ENCODE data around the gene FOXO1. TPM values are rescaled to one million over a fixed set of nuclear protein-coding genes. Genes with fewer than 3 reads are reported as not detected.
A peak's percentile ranks its signal among the peaks of the same experiment; 100 is the strongest.

Gene FOXO1
- total and polyA plus RNA-seq, 2 of the 13 experiments (the other 11 are each of a cell fraction or from before 2014, with no cell fraction given), result 8.1 to 13.1 TPM

DNA sequence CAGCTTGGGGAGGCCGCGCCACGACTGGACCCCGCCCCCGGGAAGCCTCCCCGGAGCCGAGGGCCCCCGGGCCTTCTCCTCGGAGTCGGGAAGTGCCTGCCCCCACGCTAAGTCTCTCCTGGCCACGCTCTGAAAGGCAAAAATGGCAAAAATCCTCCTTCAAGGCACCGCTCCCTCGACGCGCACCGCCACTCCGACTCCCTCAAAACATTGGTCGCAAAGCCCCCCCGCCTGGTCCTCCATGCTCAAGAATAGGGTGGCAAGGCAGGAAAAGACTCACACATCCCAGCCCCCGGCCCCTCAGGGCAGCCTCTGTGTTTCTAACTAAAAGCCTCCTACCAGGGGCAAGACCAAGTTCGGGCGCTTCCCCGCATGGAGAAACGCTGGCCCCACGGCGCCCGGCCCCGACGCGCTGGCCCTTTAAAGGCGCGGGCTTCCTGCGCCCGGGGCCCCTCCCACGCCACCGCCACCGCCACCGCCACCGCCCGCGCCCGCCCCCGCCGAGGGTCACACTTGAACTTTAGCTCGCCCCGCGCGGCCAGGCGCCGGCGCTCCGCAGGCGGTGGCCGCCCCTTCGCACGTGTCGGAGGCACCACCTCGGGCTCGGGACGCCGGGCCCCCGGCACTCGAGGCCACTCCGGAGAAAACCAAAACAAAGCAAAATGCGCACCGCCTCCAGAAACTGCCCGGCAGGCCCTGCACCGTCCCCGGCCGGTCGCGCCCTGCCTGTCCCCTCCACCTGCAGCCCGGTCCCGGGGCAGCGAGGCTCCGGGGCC is 1.9 kb downstream of the FOXO1 start (continued):
- TF ChIP-seq, protein P1, sequence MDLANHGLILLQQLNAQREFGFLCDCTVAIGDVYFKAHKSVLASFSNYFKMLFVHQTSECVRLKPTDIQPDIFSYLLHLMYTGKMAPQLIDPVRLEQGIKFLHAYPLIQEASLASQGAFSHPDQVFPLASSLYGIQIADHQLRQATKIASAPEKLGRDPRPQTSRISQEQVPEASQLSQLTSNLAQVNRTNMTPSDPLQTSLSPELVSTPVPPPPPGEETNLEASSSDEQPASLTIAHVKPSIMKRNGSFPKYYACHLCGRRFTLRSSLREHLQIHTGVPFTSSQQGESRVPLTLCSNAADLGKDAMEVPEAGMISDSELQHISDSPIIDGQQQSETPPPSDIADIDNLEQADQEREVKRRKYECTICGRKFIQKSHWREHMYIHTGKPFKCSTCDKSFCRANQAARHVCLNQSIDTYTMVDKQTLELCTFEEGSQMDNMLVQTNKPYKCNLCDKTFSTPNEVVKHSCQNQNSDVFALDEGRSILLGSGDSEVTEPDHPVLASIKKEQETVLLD (CRISPR knock-in tag; IDR thresholded peaks at IDR 0.05; ENCODE audit: low read depth), result peak; percentile 52; the same call in 1 of the 2 replicates
- TF ChIP-seq STAG1 (CRISPR knock-in tag; IDR thresholded peaks at IDR 0.05), result peak; percentile 9; the same call in 1 of the 2 replicates
- no peak for TF ChIP-seq NONO (IDR thresholded peaks at IDR 0.05)
- peak; percentile 32 for TF ChIP-seq NONO (CRISPR knock-in tag; conservative IDR thresholded peaks at IDR 0.05)
- no peak for TF ChIP-seq ZNF264 (CRISPR knock-in tag; IDR thresholded peaks at IDR 0.05)
- TF ChIP-seq ZNF17 (CRISPR knock-in tag; IDR thresholded peaks at IDR 0.05), result no peak
- TF ChIP-seq ARID2 (CRISPR knock-in tag; IDR thresholded peaks at IDR 0.05; ENCODE audit: borderline replicate concordance), result no peak
- TF ChIP-seq, protein P2, sequence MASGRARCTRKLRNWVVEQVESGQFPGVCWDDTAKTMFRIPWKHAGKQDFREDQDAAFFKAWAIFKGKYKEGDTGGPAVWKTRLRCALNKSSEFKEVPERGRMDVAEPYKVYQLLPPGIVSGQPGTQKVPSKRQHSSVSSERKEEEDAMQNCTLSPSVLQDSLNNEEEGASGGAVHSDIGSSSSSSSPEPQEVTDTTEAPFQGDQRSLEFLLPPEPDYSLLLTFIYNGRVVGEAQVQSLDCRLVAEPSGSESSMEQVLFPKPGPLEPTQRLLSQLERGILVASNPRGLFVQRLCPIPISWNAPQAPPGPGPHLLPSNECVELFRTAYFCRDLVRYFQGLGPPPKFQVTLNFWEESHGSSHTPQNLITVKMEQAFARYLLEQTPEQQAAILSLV (CRISPR knock-in tag; IDR thresholded peaks at IDR 0.05; ENCODE audit: borderline replicate concordance), result 0 out of 2 replicates have a peak, but pooled peaks have one; percentile 8
- TF ChIP-seq, protein P3, sequence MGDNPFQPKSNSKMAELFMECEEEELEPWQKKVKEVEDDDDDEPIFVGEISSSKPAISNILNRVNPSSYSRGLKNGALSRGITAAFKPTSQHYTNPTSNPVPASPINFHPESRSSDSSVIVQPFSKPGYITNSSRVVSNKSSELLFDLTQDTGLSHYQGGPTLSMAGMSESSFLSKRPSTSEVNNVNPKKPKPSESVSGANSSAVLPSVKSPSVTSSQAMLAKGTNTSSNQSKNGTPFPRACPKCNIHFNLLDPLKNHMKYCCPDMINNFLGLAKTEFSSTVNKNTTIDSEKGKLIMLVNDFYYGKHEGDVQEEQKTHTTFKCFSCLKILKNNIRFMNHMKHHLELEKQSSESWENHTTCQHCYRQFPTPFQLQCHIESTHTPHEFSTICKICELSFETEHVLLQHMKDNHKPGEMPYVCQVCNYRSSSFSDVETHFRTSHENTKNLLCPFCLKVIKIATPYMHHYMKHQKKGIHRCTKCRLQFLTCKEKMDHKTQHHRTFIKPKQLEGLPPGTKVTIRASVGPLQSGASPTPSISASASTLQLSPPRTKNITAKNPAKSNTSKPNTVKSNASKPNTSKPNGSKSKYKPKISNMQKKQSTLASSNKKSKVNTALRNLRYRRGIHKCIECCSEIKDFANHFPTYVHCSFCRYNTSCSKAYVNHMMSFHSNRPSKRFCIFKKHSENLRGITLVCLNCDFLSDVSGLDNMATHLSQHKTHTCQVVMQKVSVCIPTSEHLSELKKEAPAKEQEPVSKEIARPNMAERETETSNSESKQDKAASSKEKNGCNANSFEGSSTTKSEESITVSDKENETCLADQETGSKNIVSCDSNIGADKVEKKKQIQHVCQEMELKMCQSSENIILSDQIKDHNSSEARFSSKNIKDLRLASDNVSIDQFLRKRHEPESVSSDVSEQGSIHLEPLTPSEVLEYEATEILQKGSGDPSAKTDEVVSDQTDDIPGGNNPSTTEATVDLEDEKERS (CRISPR knock-in tag; IDR thresholded peaks at IDR 0.05), result no peak
- TF ChIP-seq, protein P4, sequence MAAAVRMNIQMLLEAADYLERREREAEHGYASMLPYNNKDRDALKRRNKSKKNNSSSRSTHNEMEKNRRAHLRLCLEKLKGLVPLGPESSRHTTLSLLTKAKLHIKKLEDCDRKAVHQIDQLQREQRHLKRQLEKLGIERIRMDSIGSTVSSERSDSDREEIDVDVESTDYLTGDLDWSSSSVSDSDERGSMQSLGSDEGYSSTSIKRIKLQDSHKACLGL (CRISPR knock-in tag; IDR thresholded peaks at IDR 0.05), result 0 out of 2 replicates have a peak, but pooled peaks have one; percentile 17
- no peak for TF ChIP-seq MAZ (IDR thresholded peaks at IDR 0.05; ENCODE audit: borderline replicate concordance, low read depth, low read length)
- 0 out of 2 replicates have a peak, but pooled peaks have one; percentile 39 for TF ChIP-seq MAZ (CRISPR knock-in tag; IDR thresholded peaks at IDR 0.05; ENCODE audit: low read depth)
- TF ChIP-seq PITX1 (CRISPR knock-in tag; IDR thresholded peaks at IDR 0.05), result no peak
- TF ChIP-seq HOXA7 (CRISPR knock-in tag; IDR thresholded peaks at IDR 0.05), result no peak
- TF ChIP-seq, protein P5, sequence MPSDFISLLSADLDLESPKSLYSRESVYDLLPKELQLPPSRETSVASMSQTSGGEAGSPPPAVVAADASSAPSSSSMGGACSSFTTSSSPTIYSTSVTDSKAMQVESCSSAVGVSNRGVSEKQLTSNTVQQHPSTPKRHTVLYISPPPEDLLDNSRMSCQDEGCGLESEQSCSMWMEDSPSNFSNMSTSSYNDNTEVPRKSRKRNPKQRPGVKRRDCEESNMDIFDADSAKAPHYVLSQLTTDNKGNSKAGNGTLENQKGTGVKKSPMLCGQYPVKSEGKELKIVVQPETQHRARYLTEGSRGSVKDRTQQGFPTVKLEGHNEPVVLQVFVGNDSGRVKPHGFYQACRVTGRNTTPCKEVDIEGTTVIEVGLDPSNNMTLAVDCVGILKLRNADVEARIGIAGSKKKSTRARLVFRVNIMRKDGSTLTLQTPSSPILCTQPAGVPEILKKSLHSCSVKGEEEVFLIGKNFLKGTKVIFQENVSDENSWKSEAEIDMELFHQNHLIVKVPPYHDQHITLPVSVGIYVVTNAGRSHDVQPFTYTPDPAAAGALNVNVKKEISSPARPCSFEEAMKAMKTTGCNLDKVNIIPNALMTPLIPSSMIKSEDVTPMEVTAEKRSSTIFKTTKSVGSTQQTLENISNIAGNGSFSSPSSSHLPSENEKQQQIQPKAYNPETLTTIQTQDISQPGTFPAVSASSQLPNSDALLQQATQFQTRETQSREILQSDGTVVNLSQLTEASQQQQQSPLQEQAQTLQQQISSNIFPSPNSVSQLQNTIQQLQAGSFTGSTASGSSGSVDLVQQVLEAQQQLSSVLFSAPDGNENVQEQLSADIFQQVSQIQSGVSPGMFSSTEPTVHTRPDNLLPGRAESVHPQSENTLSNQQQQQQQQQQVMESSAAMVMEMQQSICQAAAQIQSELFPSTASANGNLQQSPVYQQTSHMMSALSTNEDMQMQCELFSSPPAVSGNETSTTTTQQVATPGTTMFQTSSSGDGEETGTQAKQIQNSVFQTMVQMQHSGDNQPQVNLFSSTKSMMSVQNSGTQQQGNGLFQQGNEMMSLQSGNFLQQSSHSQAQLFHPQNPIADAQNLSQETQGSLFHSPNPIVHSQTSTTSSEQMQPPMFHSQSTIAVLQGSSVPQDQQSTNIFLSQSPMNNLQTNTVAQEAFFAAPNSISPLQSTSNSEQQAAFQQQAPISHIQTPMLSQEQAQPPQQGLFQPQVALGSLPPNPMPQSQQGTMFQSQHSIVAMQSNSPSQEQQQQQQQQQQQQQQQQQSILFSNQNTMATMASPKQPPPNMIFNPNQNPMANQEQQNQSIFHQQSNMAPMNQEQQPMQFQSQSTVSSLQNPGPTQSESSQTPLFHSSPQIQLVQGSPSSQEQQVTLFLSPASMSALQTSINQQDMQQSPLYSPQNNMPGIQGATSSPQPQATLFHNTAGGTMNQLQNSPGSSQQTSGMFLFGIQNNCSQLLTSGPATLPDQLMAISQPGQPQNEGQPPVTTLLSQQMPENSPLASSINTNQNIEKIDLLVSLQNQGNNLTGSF (CRISPR knock-in tag; IDR thresholded peaks at IDR 0.05), result 0 out of 2 replicates have a peak, but pooled peaks have one; percentile 37
- no peak for TF ChIP-seq ZNF567 (CRISPR knock-in tag; IDR thresholded peaks at IDR 0.05; ENCODE audit: borderline replicate concordance)
- 0 out of 2 replicates have a peak, but pooled peaks have one; percentile 30 for TF ChIP-seq ZFP36L1 (CRISPR knock-in tag; IDR thresholded peaks at IDR 0.05)
